Suprapubic skin (tissue), 4 donors: Measurements from ENCODE around the gene NAA80. TPM values are rescaled to one million over a fixed set of nuclear protein-coding genes. Genes with fewer than 3 reads are reported as not detected.
A peak's percentile ranks its signal among the peaks of the same experiment; 100 is the strongest.

ENCODE experiments used
- DNase-seq, 2 donors: peaks; one replicate each; pipeline ENCODE4 v3.0.0-alpha.2; 2019; ENCODE audit warnings: low spot score in 2 of 2
- H3K27ac ChIP-seq: fragments of 200-600 bp; sonication (generic); one replicate; pipeline ENCODE4 v1.5.1; 2019
- H3K27me3 ChIP-seq: fragments of 200-600 bp; sonication (generic); one replicate; pipeline ENCODE4 v1.5.1; 2019
- H3K36me3 ChIP-seq: fragments of 200-600 bp; sonication (generic); one replicate; pipeline ENCODE4 v1.5.1; 2019
- H3K4me1 ChIP-seq: fragments of 200-600 bp; sonication (generic); one replicate; pipeline ENCODE4 v1.5.1; 2019
- H3K4me3 ChIP-seq: fragments of 200-600 bp; sonication (generic); one replicate; pipeline ENCODE4 v1.5.1; 2019; ENCODE audit warnings: mild to moderate bottlenecking
- H3K9me3 ChIP-seq: fragments of 200-600 bp; sonication (generic); one replicate; pipeline ENCODE4 v1.5.1; 2019
- EP300 ChIP-seq: sonication (generic); formaldehyde crosslinking; IDR thresholded peaks from one replicate; pipeline ENCODE4 v1.6.1; 2017; ENCODE audit warnings: antibody characterized with exemption
- POLR2A ChIP-seq, 2 donors: fragments of 450-650 bp; IDR thresholded peaks; one replicate each; pipeline ENCODE4 v1.6.1; 2017; ENCODE audit warnings: antibody characterized with exemption in 2 of 2, mild to moderate bottlenecking in 2 of 2, moderate library complexity in 2 of 2
- POLR2AphosphoS5 ChIP-seq, 3 donors: sonication (generic); formaldehyde crosslinking; IDR thresholded peaks; one replicate each; pipeline ENCODE4 v1.6.1; 2017; ENCODE audit warnings: antibody characterized with exemption in 3 of 3
- WGBS: methylation state at CpG from one replicate; pipeline ENCODE4 v1.1.5; 2018; 5-methylcytosine and 5-hydroxymethylcytosine counted together
- total RNA-seq, 4 donors: library from RNA; depleted of rRNA; stranded (reverse); fragments of >200 nt; gene quantifications; one replicate each; pipeline ENCODE4 v1.1.0, GENCODE V29; 2016
- TF ChIP-seq, protein P1 (sequence below), 2 donors: fragments of 200-600 bp in 1 of 2; fragments of 450-650 bp in 1 of 2; sonication (generic) in 1 of 2; IDR thresholded peaks; one replicate each; pipeline ENCODE4 v1.5.1; 2016 to 2019; ENCODE audit warnings: antibody characterized with exemption in 2 of 2, mild to moderate bottlenecking in 1 of 2, moderate library complexity in 1 of 2

NAA80 gene
- total RNA-seq, 4 donors from 2014 or later: 19.5 to 23.4 (median 20.3) TPM

DNA sequence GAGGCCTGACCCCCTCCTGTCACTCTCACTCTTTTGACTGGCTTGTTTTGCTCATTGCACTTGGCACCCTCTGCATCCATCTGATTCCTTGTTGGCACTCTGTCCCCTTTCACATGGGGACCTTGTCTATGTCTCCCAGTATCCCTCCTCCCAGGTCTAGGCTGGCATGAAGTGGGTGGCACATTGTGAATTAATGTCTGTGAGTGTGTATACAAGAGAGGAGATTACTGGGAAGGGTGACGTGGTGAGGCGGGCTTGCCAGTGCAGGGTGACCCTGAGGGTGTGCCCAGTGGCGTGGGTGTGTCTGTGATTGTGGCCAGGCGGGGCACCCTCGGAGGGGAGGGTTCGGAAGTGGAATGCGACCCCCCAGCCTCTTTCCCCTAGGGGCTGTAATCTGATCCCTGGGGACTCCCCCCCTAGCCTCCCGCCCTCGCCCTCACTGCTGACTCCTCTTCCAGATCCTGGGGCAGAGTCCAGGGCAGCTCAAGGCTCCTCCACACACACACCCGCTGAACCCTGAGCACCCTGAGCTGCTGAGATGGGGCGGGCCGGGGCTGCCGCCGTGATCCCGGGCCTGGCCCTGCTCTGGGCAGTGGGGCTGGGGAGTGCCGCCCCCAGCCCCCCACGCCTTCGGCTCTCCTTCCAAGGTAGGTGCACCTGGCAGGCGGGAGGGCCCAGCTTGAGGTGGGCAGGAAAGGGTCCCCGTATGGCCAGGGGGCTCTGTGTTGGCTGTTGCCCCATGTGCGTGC is 30.3 kb downstream of the NAA80 start, which contains the start of gene SEMA3B:
Gene SEMA3B (plus strand): TSS at position 445 of the 749 bp plus-strand sequence. CDS start 94 bp downstream, at position 539.
- no peak for TF ChIP-seq POLR2A (IDR thresholded peaks at IDR 0.05)
- TF ChIP-seq, protein P1, sequence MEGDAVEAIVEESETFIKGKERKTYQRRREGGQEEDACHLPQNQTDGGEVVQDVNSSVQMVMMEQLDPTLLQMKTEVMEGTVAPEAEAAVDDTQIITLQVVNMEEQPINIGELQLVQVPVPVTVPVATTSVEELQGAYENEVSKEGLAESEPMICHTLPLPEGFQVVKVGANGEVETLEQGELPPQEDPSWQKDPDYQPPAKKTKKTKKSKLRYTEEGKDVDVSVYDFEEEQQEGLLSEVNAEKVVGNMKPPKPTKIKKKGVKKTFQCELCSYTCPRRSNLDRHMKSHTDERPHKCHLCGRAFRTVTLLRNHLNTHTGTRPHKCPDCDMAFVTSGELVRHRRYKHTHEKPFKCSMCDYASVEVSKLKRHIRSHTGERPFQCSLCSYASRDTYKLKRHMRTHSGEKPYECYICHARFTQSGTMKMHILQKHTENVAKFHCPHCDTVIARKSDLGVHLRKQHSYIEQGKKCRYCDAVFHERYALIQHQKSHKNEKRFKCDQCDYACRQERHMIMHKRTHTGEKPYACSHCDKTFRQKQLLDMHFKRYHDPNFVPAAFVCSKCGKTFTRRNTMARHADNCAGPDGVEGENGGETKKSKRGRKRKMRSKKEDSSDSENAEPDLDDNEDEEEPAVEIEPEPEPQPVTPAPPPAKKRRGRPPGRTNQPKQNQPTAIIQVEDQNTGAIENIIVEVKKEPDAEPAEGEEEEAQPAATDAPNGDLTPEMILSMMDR (IDR thresholded peaks at IDR 0.05): no peak
- TF ChIP-seq EP300: no peak
- Histone ChIP-seq H3K4me1 (peaks cover 83% of the 10 kb centered on the region), H3K9me3 (no peaks in the 10 kb centered on the region), H3K27ac (peak within 1 kb of the TSS; percentile 79), H3K36me3 (no peaks in the 10 kb centered on the region), H3K4me3 (peak within 1 kb of the TSS; percentile 44), H3K27me3 (peaks cover 5% of the 10 kb centered on the region)
- 27% methylated on average over 13 of the region's 21 CpGs for WGBS
- peak in 1 of 2 donors; percentile 78 for DNase-seq

DNA sequence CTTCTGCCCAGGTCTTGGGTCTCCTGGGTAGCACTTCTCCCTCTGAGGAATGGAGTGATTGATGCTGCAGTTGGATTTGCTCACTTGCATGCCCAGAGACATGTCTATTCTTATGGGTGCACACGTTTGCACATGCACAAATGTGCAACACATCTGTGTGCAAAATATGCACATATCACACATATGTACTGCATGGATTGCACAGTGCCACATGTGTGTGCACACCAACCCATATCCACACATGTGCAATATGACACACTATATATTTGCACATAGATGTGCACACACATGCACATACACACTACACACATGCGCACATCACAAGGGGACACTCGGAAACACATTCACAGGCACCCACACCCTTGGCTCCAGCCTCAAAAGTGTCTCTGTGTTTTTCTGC is 30.9 kb downstream of the NAA80 start:
- no peak for TF ChIP-seq EP300
- TF ChIP-seq, protein P1 (IDR thresholded peaks at IDR 0.05): no peak
- no peak for TF ChIP-seq POLR2A (IDR thresholded peaks at IDR 0.05)
- no peak for TF ChIP-seq POLR2AphosphoS5 (IDR thresholded peaks at IDR 0.05)
- DNase-seq: no peak
- Histone ChIP-seq H3K36me3 (no peaks in the 10 kb centered on the region), H3K4me1 (peaks cover 80% of the 10 kb centered on the region), H3K27me3 (no peaks in the 10 kb centered on the region), H3K27ac (peak overlapping the region; percentile 79), H3K4me3 (peak overlapping the region; percentile 44), H3K9me3 (no peaks in the 10 kb centered on the region)
- 40% methylated on average over 3 of the region's 3 CpGs for WGBS

DNA sequence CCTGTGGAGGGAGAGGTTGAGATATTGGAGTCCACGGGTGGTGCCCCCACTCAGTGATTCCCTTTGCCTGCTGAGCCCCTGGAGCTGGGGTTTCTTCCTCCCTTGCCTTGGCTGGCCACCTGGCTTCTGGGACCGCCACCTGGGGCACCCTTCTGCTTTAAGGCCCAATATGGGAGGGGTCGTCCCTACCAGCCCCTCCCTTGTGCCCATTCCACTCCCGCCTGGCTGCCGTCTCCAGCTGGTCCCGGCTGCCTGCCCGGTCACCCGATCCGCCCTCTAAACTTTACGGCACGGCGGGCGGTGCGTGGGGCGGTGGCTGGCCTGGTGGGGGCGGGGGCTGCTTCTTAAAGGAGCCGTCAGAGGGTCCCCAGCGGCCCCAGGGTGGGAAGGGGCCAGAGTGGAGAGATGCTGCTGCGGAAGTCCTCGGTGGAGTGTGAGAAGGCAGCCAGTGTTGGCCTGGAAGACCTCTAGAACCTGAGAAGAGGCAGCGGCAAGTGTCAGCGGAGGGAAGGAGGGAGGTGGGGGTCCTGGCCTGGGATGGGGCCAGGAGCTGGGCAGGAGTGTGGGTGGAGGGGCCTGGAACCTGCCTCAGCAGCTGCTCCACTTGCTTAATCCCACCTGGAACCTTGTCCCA is 31.8 kb downstream of the NAA80 start:
- H3K4me3 ChIP-seq: peak overlapping the region; percentile 44
- H3K27ac ChIP-seq: peak overlapping the region; percentile 79
- DNase-seq: no peak
- no peak for TF ChIP-seq POLR2A (IDR thresholded peaks at IDR 0.05)
- no peak for TF ChIP-seq POLR2AphosphoS5 (IDR thresholded peaks at IDR 0.05)
- TF ChIP-seq, protein P1 (IDR thresholded peaks at IDR 0.05): no peak
- TF ChIP-seq EP300: no peak
- peaks cover 72% of the 10 kb centered on the region for H3K4me1 ChIP-seq
- H3K36me3 ChIP-seq: no peaks in the 10 kb centered on the region
- no peaks in the 10 kb centered on the region for H3K27me3 ChIP-seq
- WGBS: 35% methylated on average over 6 of the region's 22 CpGs
- no peaks in the 10 kb centered on the region for H3K9me3 ChIP-seq

DNA sequence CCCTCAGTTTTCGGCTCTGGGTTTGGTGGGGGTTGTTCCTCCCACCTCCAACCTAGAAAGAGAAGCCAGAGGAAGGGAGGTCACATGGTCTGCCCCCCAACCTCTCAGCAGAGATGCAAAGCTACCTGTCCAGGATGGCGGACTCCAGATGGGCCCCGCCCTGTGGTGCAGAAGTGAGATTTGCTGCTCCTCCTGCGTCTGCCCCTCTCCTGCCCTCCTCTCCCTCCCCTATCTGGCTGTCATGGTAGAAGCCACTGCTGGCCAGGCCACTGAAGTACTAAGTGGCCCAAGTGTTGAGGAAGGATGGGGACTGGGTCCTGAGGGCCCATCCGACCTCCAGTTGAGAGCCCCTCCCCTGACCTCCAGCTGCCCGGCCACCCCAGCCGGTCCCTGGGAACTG is 32.4 kb downstream of the NAA80 start:
- Histone ChIP-seq H3K4me1 (peaks cover 72% of the 10 kb centered on the region), H3K9me3 (no peaks in the 10 kb centered on the region), H3K27ac (peak overlapping the region; percentile 79), H3K27me3 (no peaks in the 10 kb centered on the region), H3K36me3 (no peaks in the 10 kb centered on the region), H3K4me3 (peak overlapping the region; percentile 44)
- DNase-seq: no peak
- TF ChIP-seq EP300 (no peak), POLR2AphosphoS5 (IDR thresholded peaks at IDR 0.05) (no peak), POLR2A (IDR thresholded peaks at IDR 0.05) (no peak)
- TF ChIP-seq, protein P1 (IDR thresholded peaks at IDR 0.05): no peak
- 55% methylated on average over 6 of the region's 7 CpGs for WGBS

DNA sequence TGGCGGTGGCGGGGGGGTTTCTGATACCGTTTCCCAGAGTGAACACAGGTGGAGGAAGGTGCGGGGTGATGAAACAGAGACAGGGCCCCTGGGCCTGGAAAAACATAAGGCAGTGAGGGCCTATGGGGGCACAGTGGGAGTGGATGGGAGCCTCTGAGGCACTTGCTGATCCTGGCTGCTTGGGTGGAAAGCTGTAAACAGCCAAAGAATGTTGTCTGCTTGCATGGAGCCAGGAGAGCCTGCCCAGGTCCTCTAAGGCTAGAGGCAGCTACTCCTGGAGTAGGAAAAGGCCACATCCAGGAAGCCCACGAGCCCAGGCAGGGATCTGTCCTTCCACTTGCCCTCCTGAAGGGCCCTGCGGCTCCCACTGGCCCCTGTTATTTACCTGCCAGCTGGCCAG is 33.2 kb downstream of the NAA80 start:
- Histone ChIP-seq H3K27me3 (no peaks in the 10 kb centered on the region), H3K4me3 (no peak overlapping the region), H3K36me3 (no peaks in the 10 kb centered on the region), H3K9me3 (no peaks in the 10 kb centered on the region), H3K4me1 (peaks cover 79% of the 10 kb centered on the region), H3K27ac (peak overlapping the region; percentile 79)
- 75% methylated on average over 6 of the region's 6 CpGs for WGBS
- no peak for TF ChIP-seq EP300
- TF ChIP-seq POLR2AphosphoS5 (IDR thresholded peaks at IDR 0.05): no peak
- TF ChIP-seq, protein P1 (IDR thresholded peaks at IDR 0.05): no peak
- TF ChIP-seq POLR2A (IDR thresholded peaks at IDR 0.05): no peak
- no peak for DNase-seq
